WTC11 (cell line): ENCODE data around the gene ABR.

Experiments used
- ATF3 ChIP-seq: sonication (generic); formaldehyde crosslinking; conservative IDR thresholded peaks from 2 replicates; pipeline ENCODE4 v1.8.1; 2022; ENCODE audit warnings: mild to moderate bottlenecking, missing genetic modification reagents
- FOXJ3 ChIP-seq: sonication (generic); formaldehyde crosslinking; IDR thresholded peaks from 2 replicates; pipeline ENCODE4 v1.9.0; 2021; ENCODE audit warnings: missing genetic modification reagents, mild to moderate bottlenecking, borderline replicate concordance
- IRF2 ChIP-seq: sonication (generic); formaldehyde crosslinking; IDR thresholded peaks from 2 replicates; pipeline ENCODE4 v1.8.0; 2022; ENCODE audit warnings: low read depth, missing genetic modification reagents, borderline replicate concordance
- NR1H2 ChIP-seq: sonication (generic); formaldehyde crosslinking; IDR thresholded peaks from 2 replicates; pipeline ENCODE4 v1.9.0; 2021; ENCODE audit warnings: mild to moderate bottlenecking, moderate library complexity, missing genetic modification reagents
- TF ChIP-seq, protein P1 (sequence below): fragments of 200-600 bp; IDR thresholded peaks from 2 replicates; pipeline ENCODE4 v1.8.0; 2022; ENCODE audit warnings: antibody characterized with exemption

DNA sequence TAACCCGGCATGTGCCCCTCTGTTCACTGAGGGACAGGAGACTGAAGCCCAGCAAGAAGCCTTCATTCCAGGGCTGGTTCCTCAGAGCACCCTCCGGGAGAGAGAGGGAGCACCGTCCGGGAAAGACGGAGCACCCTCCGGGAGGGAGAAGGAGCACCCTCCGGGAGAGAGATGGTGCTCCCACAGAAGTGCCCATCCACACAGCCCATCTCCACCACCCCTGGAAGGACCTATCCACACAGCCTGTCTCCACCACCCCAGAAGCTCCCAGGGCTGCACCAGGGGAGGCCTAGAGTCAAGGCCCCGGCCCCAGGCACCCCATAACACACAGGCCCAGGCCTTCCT, 88.6 kb downstream of the ABR start:
- TF ChIP-seq, protein P1, sequence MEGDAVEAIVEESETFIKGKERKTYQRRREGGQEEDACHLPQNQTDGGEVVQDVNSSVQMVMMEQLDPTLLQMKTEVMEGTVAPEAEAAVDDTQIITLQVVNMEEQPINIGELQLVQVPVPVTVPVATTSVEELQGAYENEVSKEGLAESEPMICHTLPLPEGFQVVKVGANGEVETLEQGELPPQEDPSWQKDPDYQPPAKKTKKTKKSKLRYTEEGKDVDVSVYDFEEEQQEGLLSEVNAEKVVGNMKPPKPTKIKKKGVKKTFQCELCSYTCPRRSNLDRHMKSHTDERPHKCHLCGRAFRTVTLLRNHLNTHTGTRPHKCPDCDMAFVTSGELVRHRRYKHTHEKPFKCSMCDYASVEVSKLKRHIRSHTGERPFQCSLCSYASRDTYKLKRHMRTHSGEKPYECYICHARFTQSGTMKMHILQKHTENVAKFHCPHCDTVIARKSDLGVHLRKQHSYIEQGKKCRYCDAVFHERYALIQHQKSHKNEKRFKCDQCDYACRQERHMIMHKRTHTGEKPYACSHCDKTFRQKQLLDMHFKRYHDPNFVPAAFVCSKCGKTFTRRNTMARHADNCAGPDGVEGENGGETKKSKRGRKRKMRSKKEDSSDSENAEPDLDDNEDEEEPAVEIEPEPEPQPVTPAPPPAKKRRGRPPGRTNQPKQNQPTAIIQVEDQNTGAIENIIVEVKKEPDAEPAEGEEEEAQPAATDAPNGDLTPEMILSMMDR = no peak
- TF ChIP-seq NR1H2 (no peak), IRF2 (CRISPR knock-in tag) (no peak), FOXJ3 (CRISPR knock-in tag) (no peak), ATF3 (CRISPR knock-in tag) (no peak)
